Endometrium (tissue), 2 donors: ENCODE results near the gene SYCE1.
"Not testable (repeated sequence)": the region's sequence is repeated elsewhere in the genome, so short reads cannot be mapped to it uniquely, and the experiment has no call there.

Source experiments
- FAIRE-seq: peaks from 2 replicates; lab custom pipeline; 2012; peaks lifted over from hg19 to GRCh38; lab: Jason Lieb, UNC
- donor health status: control.
- donor health status: control.

SYCE1 gene

GRCh38 chr10:133557381-133557780 is 8.0 kb downstream of the SYCE1 start:
- FAIRE-seq = no peak

DNA sequence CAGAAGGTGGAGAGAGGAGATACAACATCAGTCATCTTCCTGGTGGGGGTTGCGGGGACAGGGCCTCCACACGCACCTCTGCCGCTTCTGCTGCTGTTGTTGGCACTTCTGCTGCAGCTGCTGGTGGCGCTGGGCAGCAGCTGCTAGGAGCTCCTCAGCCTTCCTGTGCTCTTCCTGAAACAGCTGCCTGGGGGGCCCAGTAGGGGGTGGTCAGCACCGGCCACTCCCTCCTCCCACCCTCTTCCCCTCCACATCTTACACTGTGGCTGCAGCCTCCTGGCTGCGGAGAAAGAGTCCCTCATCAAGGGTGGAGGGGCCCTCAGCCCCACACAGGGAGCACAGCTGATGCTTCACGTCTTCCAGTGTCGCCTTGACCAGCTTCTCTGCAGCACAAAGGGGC is 9.9 kb downstream of the SYCE1 start:
- no peak for FAIRE-seq

DNA sequence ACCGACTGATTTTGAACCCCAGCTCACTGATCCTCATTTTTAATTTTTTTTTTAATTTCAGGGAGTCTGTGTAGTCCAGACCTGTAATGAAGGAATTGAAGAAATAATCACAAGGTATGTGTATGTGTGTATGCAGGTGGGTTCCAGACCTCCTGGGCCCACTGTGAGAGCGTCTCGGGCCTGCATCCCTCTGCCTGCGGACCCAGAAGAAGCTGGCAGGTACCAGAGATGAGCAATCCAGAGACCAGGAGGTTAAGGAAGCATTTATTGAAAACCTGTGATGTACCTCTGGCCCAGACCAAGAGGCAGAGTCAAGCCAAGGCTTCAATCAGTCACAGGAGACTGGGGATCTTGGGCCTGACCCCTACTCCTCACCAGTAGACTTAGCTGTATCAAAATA is 10.8 kb downstream of the SYCE1 start:
- FAIRE-seq = no peak

GRCh38 chr10:133544506-133544905 is 20.9 kb downstream of the SYCE1 start:
- FAIRE-seq = no peak

GRCh38 chr10:133541441-133541975 is 23.9 kb downstream of the SYCE1 start:
- FAIRE-seq = not testable (repeated sequence)

- no peak for FAIRE-seq
These were observed 27.5 kb downstream of the SYCE1 start for GRCh38 chr10:133537546-133538545.

DNA sequence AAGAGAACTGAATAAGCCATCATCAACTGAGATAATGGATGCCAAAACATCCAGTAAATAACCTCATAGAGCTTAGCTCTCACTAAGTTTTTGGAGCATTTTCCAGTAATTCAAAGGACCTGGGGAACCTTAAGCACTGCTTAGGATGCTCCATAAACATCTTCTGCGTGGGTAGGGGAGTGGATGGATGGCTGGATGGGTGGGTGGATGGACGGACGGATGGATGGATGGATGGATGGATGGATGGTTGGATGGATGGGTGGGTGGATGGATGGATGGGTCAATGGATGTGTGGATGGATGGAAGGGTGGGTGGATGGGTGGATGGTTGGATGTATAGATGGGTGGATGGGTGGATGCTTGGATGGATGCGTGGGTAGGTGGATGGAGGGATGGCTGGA is 29.2 kb downstream of the SYCE1 start:
- no peak for FAIRE-seq

DNA sequence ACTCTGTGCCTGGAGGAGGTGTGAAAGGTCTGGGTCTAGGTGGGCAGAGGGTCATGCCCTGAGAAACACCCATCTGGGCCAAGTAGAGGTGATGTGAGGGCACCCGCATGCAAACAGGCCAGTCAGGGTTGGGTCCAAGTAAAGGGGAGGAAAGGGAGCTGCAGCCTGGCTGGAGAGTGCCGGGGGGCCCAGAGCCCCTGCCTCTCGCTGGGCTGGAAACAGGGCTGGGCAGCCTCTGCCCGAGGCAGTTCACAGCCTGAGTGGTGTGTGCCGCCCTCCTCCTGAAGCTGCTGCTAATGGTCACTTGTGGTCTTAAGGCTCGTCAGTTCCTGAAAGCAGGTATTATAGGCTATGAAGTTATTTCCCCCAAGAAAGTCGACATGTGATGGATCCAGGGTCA is 31.0 kb downstream of the SYCE1 start:
- FAIRE-seq = no peak

DNA sequence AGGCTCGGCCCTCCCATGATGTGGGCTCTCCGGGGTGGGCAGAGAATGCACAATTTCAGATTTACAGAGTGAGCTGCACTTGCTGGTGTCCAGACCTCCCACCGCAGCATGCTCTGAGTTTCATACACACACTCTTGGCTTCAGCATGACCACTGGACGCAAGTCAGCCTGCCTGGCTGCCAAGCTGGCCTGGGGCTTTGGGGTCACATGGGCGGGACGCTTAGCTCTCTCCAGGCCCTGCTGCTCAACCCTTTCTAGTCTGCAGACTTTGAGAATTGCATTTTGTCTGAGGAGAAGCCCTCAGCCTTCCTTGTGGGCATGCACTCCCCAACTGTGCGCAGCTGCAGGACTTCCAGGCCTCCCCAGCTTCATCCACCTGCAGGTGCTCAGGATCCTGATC is 32.5 kb downstream of the SYCE1 start:
- no peak for FAIRE-seq

DNA sequence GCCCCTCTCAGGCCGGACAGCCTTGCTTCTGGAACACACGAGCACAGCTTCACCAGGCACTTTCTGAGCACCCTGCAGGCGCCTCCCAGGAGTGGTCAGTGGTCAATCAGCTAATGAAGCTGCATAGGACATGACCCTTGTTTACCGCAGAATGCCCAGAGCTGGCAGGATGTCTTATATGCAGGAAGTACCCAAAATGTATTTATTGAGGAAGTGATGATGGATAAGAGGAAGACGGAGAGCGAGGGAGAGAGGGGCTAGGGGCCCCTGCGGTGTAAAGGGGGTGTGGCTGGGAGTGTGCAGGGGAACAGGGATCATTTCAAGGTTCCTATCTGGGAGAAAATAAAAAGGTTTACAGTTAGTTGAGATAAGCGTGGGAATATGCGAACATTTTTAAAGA is 34.9 kb downstream of the SYCE1 start:
- no peak for FAIRE-seq

GRCh38 chr10:133529576-133529946 is 35.8 kb downstream of the SYCE1 start:
- no peak for FAIRE-seq

GRCh38 chr10:133528845-133529575 is 36.4 kb downstream of the SYCE1 start:
- no peak for FAIRE-seq

DNA sequence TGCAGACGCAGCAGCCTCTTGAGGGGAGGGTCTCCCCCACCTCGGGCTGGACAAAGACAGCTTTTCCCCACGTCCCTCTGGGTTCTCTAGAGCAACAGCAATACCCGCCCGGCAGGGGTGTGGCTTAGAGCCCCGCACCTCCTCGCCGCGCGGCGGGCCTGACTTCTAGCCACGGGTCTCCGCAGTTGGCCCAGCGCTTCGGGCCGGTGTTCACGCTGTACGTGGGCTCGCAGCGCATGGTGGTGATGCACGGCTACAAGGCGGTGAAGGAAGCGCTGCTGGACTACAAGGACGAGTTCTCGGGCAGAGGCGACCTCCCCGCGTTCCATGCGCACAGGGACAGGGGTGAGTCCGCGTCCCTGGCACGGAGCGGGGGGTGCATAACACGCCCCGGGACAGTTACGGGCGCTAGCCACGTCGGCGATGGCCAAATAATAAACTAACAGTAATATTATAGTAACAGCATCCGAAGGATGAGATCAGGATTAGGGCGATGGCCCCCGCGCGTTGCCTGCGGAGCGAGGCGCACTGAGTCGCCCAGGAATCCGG is 37.0 kb downstream of the SYCE1 start:
- FAIRE-seq = no peak

DNA sequence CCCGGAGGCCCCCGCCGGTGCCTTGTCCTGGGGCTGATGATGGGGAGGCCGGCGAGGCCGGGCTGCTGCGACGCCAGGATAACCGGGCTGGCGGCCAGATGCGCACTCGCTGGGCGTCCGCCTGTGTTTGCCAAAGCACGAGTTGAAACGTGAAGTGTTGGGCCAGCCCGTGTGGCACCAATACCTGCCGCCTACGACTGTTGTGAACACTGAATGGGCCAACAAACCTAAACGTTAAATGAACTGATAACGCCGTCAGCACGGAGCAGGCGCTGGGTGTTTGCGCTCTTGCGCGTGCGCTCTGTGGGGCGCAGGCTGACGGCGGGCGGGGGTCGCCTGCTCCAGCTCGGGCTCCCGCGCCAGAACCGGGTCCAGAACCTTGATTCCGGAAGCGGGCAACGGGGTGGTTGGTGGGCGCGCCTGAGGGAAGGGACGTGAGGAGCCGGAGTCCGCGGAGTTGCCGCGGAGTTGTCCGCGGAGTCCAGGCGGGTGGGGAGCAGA is 37.6 kb downstream of the SYCE1 start:
- no peak for FAIRE-seq

- no peak for FAIRE-seq
These were observed 38.3 kb downstream of the SYCE1 start, which contains the start of gene CYP2E1 for GRCh38 chr10:133526957-133527588. CYP2E1 (plus strand) TSS chr10:133527363; CDS start chr10:133527396, 33 bp downstream.

DNA sequence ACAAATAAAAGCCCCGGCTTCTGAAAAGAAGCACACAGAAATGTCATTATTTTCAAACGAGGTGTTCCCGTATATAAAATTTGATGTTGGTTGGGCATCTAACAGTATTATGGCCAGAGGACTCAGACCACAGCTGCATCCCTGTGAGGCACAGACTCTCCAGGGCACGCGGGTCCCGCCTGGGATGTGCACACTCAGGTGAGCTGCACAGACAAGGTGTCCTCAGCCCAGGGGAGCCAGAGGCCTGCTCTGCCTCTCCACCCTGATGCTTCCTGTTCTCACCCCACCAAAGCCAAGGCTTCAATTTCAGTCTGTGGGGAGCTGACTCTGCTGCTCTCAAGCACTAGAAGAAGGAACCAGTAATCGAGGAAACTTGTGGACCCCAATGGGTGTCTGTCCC is 39.9 kb downstream of the SYCE1 start:
- FAIRE-seq = no peak

- no peak for FAIRE-seq
These were observed 41.7 kb downstream of the SYCE1 start for GRCh38 chr10:133523631-133524203.

DNA sequence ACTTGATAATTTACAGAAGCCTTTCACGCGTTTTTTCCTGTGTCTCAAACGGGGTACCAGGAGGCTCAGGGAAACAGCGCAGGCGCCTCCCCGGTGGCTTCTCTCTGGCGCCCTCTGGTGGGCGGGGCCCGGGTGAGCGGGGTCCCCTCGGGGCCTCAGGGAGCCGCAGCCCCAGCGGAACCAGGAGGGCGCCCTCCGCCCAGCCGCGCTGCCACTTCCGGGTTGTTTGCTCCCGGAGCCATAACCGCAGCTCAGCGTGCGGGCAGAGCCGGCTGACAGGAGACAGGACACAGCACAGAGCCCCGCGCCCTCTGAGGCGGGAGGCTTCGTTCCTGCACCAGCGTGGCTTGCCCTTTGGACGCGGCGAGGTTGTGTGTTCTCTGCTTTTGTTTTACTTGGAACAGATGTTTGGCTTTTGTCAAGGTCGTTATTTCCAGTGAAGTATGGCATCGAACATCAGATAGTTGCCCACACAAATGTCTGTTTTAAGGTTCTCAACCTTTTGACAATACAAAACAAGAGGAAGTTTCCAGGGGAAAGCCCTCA is 45.1 kb downstream of the SYCE1 start:
- no peak for FAIRE-seq

DNA sequence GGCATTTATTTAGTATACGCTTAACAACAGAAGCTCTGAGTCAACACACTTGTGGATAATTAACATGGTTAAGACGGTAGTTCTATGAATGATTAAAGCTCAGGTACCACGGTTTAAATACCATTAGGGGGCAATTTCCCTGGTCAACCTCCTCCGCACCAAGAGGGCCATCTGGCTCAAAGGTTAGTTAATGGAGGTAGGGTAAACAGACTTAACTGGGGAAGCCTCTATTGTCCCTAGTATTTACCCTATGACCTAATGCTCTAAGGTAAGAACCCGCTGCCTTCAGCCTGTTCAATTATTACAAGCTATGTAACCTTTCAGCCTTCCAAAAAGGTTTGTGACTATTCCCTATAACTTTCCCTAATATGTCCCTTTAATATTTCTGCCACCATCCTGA is 46.9 kb downstream of the SYCE1 start:
- not testable (repeated sequence) for FAIRE-seq

DNA sequence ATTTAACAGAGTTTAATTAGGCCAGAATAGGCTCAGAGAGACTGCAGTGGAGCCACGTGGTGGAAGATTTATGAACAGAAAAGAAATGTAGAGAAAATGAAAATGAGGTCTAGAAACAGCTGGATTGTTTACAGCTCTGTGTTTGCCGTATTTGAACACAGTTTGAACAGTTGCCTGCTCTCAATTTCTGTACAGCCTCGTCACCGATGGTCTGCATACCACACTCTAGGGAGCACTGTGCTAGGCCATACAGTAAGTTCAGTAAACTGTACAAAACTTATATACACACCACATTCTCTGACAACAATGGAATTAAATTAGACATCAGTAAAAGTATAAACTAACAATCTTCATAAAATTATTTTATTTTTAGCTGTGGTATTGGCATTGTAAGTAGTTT is 49.3 kb downstream of the SYCE1 start:
- no peak for FAIRE-seq

GRCh38 chr10:133515471-133515870 is 49.9 kb downstream of the SYCE1 start:
- FAIRE-seq = no peak
